NB4 (cell line): ENCODE measurements around the gene WDR36.

ENCODE experiments used
- DNase-seq: peaks from one replicate; pipeline ENCODE4 v3.0.0; 2010; ENCODE audit warnings: low read depth
- H3K4me3 ChIP-seq: one replicate; pipeline ENCODE4 v1.5.1; 2011; ENCODE audit warnings: mild to moderate bottlenecking, low read depth, low read length, moderate library complexity
- MYC ChIP-seq: IDR thresholded peaks from 2 replicates; pipeline ENCODE4 v1.6.1; 2011; ENCODE audit warnings: low read depth, low read length
- POLR2A ChIP-seq: IDR thresholded peaks from 2 replicates; pipeline ENCODE4 v1.6.1; 2011; ENCODE audit warnings: mild to moderate bottlenecking; ENCODE audit not compliant: insufficient read length; ENCODE audit errors: extremely low read depth
- TF ChIP-seq, protein P1 (sequence below): IDR thresholded peaks from one replicate; pipeline ENCODE4 v1.5.1; 2012; ENCODE audit warnings: low read depth, low read length
- TF ChIP-seq, protein P2 (sequence below): IDR thresholded peaks from 2 replicates; pipeline ENCODE4 v1.6.1; 2011; ENCODE audit warnings: low read depth, low read length

The WDR36 gene

DNA sequence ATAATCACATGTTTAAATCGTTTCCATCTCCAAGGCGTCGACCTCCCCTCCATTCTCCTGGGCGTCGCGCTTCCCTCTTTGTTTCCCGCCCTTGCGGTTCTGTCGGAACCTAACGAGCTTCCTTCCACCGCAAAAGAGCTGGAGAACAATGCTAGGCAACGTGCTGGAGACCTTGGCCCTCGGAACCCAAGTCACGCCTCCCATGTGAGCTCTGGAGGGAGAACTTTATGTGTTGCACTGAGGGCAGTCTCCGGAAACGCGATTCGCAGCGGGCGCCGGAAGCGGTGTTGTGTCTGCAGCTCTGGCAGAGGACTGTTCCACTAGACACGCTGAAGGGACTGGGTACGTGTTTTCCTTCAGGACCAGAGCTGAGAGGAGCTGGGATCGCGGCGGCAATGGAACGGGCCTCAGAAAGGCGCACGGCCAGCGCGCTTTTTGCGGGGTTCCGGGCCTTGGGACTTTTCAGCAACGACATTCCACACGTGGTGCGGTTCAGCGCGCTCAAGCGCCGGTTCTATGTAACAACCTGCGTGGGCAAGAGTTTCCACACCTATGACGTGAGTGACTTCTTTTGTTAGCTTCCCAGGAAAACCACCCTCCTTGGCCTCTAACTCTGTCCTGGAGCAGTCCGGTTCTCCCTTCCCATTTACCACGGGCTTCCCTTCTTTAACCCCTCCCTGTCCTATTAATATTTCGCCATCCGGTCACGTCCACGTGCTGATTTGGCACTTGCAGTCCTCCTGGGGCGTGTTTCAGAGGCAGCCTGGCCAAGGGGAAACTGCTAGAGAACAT lies at the start of gene WDR36:
Gene WDR36 (plus strand): TSS at position 287 of the 792 bp plus-strand sequence. CDS start 109 bp downstream, at position 396.
- peak within 1 kb of the TSS; percentile 82 for H3K4me3 ChIP-seq
- TF ChIP-seq, protein P1, sequence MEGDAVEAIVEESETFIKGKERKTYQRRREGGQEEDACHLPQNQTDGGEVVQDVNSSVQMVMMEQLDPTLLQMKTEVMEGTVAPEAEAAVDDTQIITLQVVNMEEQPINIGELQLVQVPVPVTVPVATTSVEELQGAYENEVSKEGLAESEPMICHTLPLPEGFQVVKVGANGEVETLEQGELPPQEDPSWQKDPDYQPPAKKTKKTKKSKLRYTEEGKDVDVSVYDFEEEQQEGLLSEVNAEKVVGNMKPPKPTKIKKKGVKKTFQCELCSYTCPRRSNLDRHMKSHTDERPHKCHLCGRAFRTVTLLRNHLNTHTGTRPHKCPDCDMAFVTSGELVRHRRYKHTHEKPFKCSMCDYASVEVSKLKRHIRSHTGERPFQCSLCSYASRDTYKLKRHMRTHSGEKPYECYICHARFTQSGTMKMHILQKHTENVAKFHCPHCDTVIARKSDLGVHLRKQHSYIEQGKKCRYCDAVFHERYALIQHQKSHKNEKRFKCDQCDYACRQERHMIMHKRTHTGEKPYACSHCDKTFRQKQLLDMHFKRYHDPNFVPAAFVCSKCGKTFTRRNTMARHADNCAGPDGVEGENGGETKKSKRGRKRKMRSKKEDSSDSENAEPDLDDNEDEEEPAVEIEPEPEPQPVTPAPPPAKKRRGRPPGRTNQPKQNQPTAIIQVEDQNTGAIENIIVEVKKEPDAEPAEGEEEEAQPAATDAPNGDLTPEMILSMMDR = no peak
- peak; percentile 82 for TF ChIP-seq POLR2A
- peak; percentile 96 for TF ChIP-seq MYC
- TF ChIP-seq, protein P2, sequence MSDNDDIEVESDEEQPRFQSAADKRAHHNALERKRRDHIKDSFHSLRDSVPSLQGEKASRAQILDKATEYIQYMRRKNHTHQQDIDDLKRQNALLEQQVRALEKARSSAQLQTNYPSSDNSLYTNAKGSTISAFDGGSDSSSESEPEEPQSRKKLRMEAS = peak; percentile 96
- DNase-seq = peak; percentile 94

DNA sequence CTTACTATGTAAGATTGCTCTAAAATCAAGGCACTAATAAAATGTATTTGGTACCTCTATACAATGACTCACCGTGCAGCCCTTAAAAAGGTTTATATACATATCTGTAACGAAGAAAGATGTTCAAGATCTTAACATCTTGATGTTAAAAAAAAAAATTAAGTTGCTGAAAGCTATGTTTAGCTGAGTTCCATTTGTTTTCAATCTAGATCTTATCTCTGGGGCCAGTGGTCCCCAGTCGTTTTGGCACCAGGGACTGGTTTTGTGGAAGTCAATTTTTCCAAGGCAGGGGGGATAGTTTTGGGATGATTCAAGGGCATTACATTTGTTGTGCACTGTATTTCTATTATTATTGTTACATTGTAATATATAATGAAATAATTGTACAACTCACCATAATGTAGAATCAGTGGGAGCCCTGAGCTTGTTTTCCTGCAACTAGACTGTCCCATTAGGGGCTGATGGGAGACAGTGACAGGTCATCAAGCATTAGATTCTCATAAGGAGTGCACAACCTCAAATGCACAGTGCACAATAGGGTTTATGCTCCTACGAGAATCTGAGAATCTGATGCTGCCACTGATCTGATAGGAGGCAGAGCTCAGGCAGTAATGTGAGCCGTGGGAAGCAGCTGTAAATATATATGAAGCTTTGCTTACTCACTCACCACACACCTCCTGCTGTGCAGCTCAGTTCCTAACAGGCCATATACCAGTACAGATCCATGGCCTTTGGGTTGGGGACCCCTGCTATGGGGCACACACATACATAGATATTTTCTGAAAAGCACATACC lies 48.2 kb upstream of the WDR36 start:
- TF ChIP-seq, protein P1 = no peak
- no peak for TF ChIP-seq POLR2A
- TF ChIP-seq, protein P2 = no peak
- TF ChIP-seq MYC = no peak
- no peak overlapping the region for H3K4me3 ChIP-seq
- DNase-seq = peak; percentile 31

DNA sequence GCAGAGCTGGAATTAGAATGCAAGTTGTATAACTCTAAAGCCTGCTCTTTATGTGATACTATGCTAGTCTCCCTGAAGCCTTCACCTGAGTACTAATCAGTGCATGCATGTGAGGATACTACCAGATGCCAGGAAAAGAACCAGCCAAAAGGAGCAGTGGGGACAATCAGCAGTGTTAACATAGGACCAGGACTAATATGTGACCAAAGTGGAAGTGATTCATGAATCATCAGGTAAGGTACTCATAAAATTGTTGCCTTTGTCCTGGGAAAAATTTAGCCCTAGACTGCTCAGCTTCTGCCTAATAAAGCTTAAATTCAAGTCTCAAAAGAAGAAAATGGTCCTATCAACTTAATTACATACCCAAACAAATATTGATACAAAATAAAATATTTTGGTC lies 34.1 kb upstream of the WDR36 start:
- H3K4me3 ChIP-seq = no peak overlapping the region
- TF ChIP-seq POLR2A (no peak), MYC (no peak)
- TF ChIP-seq, protein P1 = no peak
- TF ChIP-seq, protein P2 = no peak
- no peak for DNase-seq

DNA sequence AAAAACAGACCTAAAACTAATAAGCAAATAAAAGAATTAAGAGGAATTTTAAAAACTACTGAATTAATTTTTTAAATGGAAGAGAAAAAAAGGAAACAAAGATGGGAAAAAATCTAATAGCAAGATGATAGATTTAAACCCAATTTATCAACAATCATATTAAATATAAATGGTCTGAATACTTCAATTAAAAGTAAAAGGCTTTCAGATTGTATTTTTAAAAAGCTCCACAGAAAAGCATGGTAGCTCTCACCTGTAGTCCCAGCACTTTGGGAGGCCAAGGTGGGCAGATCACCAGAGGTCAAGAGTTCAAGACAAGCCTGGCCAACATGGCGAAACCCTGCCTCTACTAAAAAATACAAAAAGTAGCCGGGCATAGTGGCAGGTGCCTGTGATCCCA lies 32.0 kb upstream of the WDR36 start:
- TF ChIP-seq, protein P2 = no peak
- TF ChIP-seq MYC (no peak), POLR2A (no peak)
- TF ChIP-seq, protein P1 = no peak
- no peak overlapping the region for H3K4me3 ChIP-seq
- DNase-seq = no peak

DNA sequence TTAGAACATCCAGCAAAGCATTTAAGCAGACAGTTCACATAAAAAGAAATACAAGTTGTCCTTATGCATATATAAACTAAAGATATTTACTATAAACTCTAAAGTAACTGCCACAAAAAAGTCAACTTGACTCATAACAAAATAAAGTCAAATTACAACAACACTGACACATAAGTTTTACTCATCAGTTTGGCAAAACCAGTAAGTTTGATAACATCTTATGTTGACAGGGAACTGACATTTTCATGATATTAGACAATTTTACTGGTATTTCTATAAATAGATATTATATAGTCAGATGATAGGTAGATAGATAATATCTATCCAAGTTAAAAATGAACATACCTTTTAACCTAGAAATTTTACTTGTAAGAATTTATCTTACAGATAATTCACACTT lies 30.5 kb upstream of the WDR36 start:
- TF ChIP-seq MYC = no peak
- TF ChIP-seq, protein P2 = no peak
- TF ChIP-seq, protein P1 = no peak
- TF ChIP-seq POLR2A = no peak

More for the DNA sequence above, 30.5 kb upstream of the WDR36 start:
- DNase-seq = no peak
- H3K4me3 ChIP-seq = no peak overlapping the region
